IPS-20b (cell line): ENCODE results near the gene ZNF169.
"Not testable (repeated sequence)": the region's sequence is repeated elsewhere in the genome, so short reads cannot be mapped to it uniquely, and the experiment has no call there.

ENCODE experiments used
- H3K27ac ChIP-seq: one replicate; pipeline ENCODE4 v1.5.1; 2013; ENCODE audit warnings: low read length
- H3K27me3 ChIP-seq: 2 replicates; pipeline ENCODE4 v1.6.1; 2013; ENCODE audit warnings: mild to moderate bottlenecking, low read length, inconsistent platforms; ENCODE audit not compliant: insufficient read depth
- H3K36me3 ChIP-seq: 2 replicates; pipeline ENCODE4 v1.6.1; 2013; ENCODE audit warnings: low read depth, mild to moderate bottlenecking, inconsistent platforms, low read length, moderate library complexity; ENCODE audit not compliant: insufficient read depth
- H3K4me1 ChIP-seq: 2 replicates; pipeline ENCODE4 v1.6.1; 2013; ENCODE audit warnings: mild to moderate bottlenecking, control low read depth, inconsistent platforms, low read length, moderate library complexity; ENCODE audit not compliant: insufficient read depth
- H3K4me3 ChIP-seq: 2 replicates; pipeline ENCODE4 v1.5.1; 2013; ENCODE audit warnings: mild to moderate bottlenecking, low read length, inconsistent platforms
- H3K9ac ChIP-seq: 2 replicates; pipeline ENCODE4 v1.6.1; 2013; ENCODE audit warnings: low read depth, mild to moderate bottlenecking, inconsistent platforms, low read length, moderate library complexity
- H3K9me3 ChIP-seq: 2 replicates; pipeline ENCODE4 v1.6.1; 2013; ENCODE audit warnings: mild to moderate bottlenecking, low read depth, low read length, inconsistent platforms; ENCODE audit not compliant: insufficient read depth

ZNF169 gene

DNA sequence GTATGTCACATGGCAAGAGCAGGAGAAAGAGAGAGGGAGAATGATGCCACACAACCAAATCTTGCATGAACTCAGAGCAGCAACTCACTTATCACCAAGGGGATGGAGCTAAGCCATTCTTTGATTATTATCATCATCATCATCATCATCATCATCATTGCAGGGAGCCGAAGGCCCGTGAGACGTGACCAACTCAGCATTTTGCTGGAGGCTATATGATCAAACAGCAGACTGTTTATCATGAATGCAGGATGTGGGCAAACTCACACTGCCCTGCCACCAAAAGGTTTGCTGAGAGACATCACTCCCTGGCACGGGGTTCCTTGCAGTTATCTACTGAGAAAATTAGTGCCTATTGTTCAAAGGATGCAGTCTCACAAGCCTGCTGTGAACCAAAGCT, 8.6 kb upstream of the ZNF169 start:
- Histone ChIP-seq H3K9me3 (no peaks in the 10 kb centered on the region), H3K27ac (no peak overlapping the region), H3K9ac (no peak overlapping the region), H3K27me3 (no peaks in the 10 kb centered on the region), H3K36me3 (no peaks in the 10 kb centered on the region), H3K4me1 (no peaks in the 10 kb centered on the region), H3K4me3 (no peak overlapping the region)

- Histone ChIP-seq H3K27me3 (no peaks in the 10 kb centered on the region), H3K4me1 (no peaks in the 10 kb centered on the region), H3K36me3 (no peaks in the 10 kb centered on the region), H3K9me3 (no peaks in the 10 kb centered on the region), H3K9ac (no peak overlapping the region), H3K4me3 (no peak overlapping the region), H3K27ac (no peak overlapping the region)
Measured at GRCh38 chr9:94256007-94256406, 3.1 kb upstream of the ZNF169 start.

- peaks cover 39% of the 10 kb centered on the region for H3K9me3 ChIP-seq
Measured at GRCh38 chr9:94265626-94266402, 6.7 kb downstream of the ZNF169 start.

GRCh38 chr9:94269264-94269663, 10.2 kb downstream of the ZNF169 start:
- H3K9me3 ChIP-seq: peaks cover 39% of the 10 kb centered on the region
- H3K4me3 ChIP-seq: no peak overlapping the region
- H3K36me3 ChIP-seq: peaks cover 7% of the 10 kb centered on the region; the same call in 1 of the 2 replicates
- no peak overlapping the region for H3K9ac ChIP-seq
- no peaks in the 10 kb centered on the region for H3K4me1 ChIP-seq
- no peaks in the 10 kb centered on the region for H3K27me3 ChIP-seq
- no peak overlapping the region for H3K27ac ChIP-seq

More at GRCh38 chr9:94265626-94266402, 6.7 kb downstream of the ZNF169 start:
- not testable (repeated sequence) for H3K36me3 ChIP-seq, H3K4me3 ChIP-seq, H3K4me1 ChIP-seq, H3K27me3 ChIP-seq, H3K27ac ChIP-seq, H3K9ac ChIP-seq

- Histone ChIP-seq H3K4me3 (no peak overlapping the region; the same call in 1 of the 2 replicates), H3K9ac (no peak overlapping the region), H3K27ac (no peak overlapping the region), H3K27me3 (no peaks in the 10 kb centered on the region), H3K9me3 (peaks cover 39% of the 10 kb centered on the region), H3K4me1 (no peaks in the 10 kb centered on the region), H3K36me3 (0 out of 2 replicates have a peak, but pooled peaks cover 3% of the 10 kb centered on the region)
Measured at GRCh38 chr9:94270009-94270408, 10.9 kb downstream of the ZNF169 start.

DNA sequence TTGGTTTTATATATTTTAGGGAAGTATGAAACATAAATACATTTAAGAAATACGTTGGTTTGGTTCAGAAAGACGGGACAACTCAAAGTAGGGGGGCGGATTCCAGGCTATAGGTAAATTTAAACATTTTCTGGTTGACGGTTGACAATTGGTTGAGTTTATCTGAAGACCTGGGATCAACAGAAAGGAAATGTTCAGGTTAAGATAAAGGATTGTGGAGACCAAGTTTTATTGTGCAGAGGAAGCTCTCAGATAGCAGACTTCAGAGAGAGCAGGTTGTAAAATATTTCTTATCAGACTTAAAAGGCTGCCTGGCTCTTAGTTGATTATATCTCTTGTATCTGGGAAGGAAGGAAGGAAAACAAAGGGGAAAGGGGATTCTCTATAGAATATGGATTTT, 17.9 kb downstream of the ZNF169 start:
- H3K9ac ChIP-seq, H3K4me3 ChIP-seq, H3K27me3 ChIP-seq, H3K4me1 ChIP-seq, H3K27ac ChIP-seq: not testable (repeated sequence)
- Histone ChIP-seq H3K9me3 (peaks cover 17% of the 10 kb centered on the region; the same call in 1 of the 2 replicates), H3K36me3 (peaks cover 13% of the 10 kb centered on the region)

- Histone ChIP-seq H3K9me3 (peaks cover 17% of the 10 kb centered on the region; the same call in 1 of the 2 replicates), H3K27me3 (no peaks in the 10 kb centered on the region), H3K36me3 (peaks cover 18% of the 10 kb centered on the region), H3K4me3 (no peak overlapping the region), H3K27ac (no peak overlapping the region), H3K9ac (no peak overlapping the region), H3K4me1 (no peaks in the 10 kb centered on the region)
Measured at GRCh38 chr9:94277885-94278536, 18.9 kb downstream of the ZNF169 start.

- Histone ChIP-seq H3K9me3 (peaks cover 17% of the 10 kb centered on the region; the same call in 1 of the 2 replicates), H3K4me3 (no peak overlapping the region), H3K36me3 (peaks cover 18% of the 10 kb centered on the region), H3K4me1 (no peaks in the 10 kb centered on the region), H3K9ac (no peak overlapping the region), H3K27ac (no peak overlapping the region), H3K27me3 (no peaks in the 10 kb centered on the region)
Measured at GRCh38 chr9:94280409-94280989, 21.4 kb downstream of the ZNF169 start.

DNA sequence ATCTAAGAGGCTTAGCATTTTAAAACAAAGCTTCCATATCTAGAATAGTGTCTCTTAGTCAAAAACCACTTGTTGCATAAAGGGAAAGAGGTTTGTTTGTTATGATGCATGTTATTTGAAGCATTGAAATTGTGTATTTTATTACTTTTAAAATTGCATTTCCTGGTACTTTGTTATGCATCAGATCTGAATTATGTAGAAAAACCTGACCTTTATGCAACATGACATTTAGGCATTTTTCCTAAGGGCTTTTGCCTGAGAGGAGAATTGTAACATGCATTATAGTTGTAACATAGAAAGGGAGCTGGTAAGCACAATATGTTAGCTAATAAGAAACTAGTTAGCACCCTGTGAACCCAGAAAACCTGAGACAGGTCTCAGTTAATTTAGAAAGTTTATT, 22.0 kb downstream of the ZNF169 start:
- H3K4me1 ChIP-seq: no peaks in the 10 kb centered on the region
- H3K9ac ChIP-seq: no peak overlapping the region
- H3K36me3 ChIP-seq: peaks cover 18% of the 10 kb centered on the region
- no peak overlapping the region for H3K4me3 ChIP-seq
- H3K27me3 ChIP-seq: no peaks in the 10 kb centered on the region
- H3K9me3 ChIP-seq: peaks cover 17% of the 10 kb centered on the region; the same call in 1 of the 2 replicates
- H3K27ac ChIP-seq: no peak overlapping the region

DNA sequence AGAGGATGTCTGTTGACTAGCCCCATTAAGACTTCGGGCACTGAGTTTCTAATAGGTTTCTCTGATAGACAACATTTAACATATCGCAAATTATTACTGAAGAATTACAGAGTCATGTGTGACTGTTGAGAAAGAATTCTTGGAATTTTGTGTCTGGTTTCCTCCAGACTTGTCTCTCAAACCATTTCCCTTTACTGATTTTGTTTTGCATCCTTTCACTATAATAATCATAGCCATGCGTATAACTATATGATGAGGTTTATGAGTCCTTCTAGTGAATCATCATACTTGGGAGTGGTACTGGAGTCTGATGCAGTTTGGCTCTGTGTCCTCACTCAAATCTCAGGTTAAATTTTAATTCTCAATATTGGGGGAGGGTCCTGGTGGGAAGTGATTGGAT, 27.0 kb downstream of the ZNF169 start:
- Histone ChIP-seq H3K27ac (no peak overlapping the region), H3K36me3 (peaks cover 17% of the 10 kb centered on the region), H3K27me3 (no peaks in the 10 kb centered on the region), H3K4me3 (no peak overlapping the region), H3K4me1 (no peaks in the 10 kb centered on the region), H3K9ac (no peak overlapping the region), H3K9me3 (peaks cover 1% of the 10 kb centered on the region; the same call in 1 of the 2 replicates)

GRCh38 chr9:94287877-94288513, 28.9 kb downstream of the ZNF169 start:
- Histone ChIP-seq H3K9ac (no peak overlapping the region), H3K4me3 (no peak overlapping the region), H3K4me1 (no peaks in the 10 kb centered on the region), H3K27ac (no peak overlapping the region), H3K36me3 (peaks cover 28% of the 10 kb centered on the region), H3K27me3 (no peaks in the 10 kb centered on the region), H3K9me3 (peaks cover 4% of the 10 kb centered on the region; the same call in 1 of the 2 replicates)
